ENCODE measurements around the gene DNAAF1. TPM values are rescaled to one million over a fixed set of nuclear protein-coding genes. Genes with fewer than 3 reads are reported as not detected.

The DNAAF1 gene
- total RNA-seq, 2 donors from 2014 or later, result 0.20 TPM; not detected in 1

DNA sequence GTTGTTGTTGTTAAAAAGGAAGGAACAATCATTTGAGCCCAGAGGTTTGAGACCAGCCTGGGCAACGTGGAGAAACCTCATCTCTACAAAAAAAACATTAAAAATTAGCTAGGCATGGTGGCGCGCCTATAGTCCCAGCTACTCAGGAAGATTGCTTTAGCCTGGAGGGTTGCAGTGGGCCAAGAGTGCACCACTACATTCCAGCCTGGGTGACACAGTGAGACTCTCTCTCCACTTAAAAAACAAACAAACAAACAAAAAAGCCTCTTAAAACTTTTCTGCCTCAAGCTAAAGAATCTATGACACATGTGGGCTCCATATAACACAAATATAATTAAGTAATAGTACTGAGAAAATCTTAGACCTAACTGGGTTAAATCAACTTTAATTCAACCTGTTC, 40.9 kb upstream of the DNAAF1 start:
- Histone ChIP-seq H3K4me3 (no peak overlapping the region), H3K4me1 (peaks cover 5% of the 10 kb centered on the region), H3K9me3 (no peaks in the 10 kb centered on the region), H3K27me3 (no peaks in the 10 kb centered on the region), H3K27ac (no peak overlapping the region), H3K9ac (ENCODE audit: low read depth in 2 of 2, low read length in 2 of 2) (no peak overlapping the region), H3K36me3 (peaks cover 4% of the 10 kb centered on the region)
- DNase-seq, result no peak
- intact Hi-C loops (cut with DNase I), result no loop called here
- TF ChIP-seq, protein P1, sequence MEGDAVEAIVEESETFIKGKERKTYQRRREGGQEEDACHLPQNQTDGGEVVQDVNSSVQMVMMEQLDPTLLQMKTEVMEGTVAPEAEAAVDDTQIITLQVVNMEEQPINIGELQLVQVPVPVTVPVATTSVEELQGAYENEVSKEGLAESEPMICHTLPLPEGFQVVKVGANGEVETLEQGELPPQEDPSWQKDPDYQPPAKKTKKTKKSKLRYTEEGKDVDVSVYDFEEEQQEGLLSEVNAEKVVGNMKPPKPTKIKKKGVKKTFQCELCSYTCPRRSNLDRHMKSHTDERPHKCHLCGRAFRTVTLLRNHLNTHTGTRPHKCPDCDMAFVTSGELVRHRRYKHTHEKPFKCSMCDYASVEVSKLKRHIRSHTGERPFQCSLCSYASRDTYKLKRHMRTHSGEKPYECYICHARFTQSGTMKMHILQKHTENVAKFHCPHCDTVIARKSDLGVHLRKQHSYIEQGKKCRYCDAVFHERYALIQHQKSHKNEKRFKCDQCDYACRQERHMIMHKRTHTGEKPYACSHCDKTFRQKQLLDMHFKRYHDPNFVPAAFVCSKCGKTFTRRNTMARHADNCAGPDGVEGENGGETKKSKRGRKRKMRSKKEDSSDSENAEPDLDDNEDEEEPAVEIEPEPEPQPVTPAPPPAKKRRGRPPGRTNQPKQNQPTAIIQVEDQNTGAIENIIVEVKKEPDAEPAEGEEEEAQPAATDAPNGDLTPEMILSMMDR (IDR thresholded peaks at IDR 0.05), result no peak

DNA sequence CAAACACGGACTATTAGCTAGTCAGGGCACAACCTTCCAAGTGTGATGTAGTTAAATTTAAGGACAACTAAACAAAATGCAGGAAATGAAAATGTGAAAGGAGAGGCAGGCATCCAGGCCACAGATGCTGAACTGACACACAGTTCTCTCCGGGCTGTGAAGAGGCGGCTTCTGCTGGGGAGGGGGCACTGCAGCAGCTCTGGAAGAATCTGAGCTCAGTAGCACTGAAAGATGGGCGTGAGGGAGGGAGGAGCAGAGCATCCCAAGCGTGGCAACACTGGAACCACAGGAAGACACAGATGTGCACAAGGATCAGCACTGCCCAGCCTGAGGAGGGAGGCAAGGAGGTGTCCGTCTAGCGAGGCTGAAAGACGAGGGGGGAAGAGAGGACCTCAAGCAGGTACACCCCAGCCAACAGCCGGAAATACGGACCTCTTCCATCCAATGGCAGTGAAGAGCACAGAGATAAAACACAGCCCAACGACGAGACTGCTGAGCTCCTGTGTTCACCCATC, 39.8 kb upstream of the DNAAF1 start:
- Histone ChIP-seq H3K9ac (ENCODE audit: low read depth in 2 of 2, low read length in 2 of 2) (no peak overlapping the region), H3K27me3 (no peaks in the 10 kb centered on the region), H3K36me3 (no peaks in the 10 kb centered on the region), H3K4me3 (no peak overlapping the region), H3K9me3 (no peaks in the 10 kb centered on the region), H3K4me1 (peaks cover 5% of the 10 kb centered on the region), H3K27ac (no peak overlapping the region)
- no peak for DNase-seq
- TF ChIP-seq, protein P1 (IDR thresholded peaks at IDR 0.05), result no peak
- intact Hi-C loops (cut with DNase I), result no loop called here

DNA sequence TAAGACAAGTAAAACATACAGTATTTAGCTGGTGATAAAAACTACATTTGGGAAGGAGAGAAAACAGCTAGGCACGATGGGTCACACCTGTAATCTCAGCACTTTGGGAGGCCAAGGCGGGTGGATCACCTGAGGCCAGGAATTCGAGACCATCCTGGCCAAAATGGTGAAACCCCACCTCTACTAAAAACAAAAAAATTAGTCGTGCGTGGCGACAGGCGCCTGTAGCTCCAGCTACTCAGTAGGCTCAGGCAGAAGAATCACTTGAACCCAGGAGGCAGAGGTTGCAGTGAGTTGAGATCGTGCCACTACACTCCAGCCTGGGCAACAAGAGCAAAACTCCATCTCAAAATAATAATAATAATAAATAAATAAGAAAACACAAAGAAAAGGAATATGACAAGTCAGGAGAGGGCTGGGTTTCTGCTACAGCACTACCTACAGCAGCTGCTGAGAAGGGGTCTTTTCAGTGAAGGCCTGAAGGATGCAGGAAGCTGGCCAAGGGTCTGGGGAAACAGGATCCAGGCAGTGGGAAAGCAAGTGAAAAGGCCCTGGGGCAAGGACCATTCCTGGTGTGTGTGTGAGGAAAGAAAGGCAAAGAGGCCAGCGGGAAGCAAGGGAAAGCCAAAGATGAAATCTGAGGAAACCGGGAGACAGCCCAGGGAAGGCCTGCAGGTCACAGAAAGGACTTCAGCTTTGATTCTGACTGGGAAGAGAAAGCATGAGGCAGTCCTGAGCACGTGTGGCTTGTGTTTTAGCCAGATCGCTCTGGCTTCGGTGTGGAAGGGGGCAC, 39.0 kb upstream of the DNAAF1 start:
- no peak for DNase-seq
- TF ChIP-seq, protein P1 (IDR thresholded peaks at IDR 0.05), result no peak
- Histone ChIP-seq H3K27me3 (no peaks in the 10 kb centered on the region), H3K36me3 (no peaks in the 10 kb centered on the region), H3K4me1 (peaks cover 5% of the 10 kb centered on the region), H3K27ac (no peak overlapping the region), H3K9ac (ENCODE audit: low read depth in 2 of 2, low read length in 2 of 2) (no peak overlapping the region), H3K4me3 (no peak overlapping the region), H3K9me3 (no peaks in the 10 kb centered on the region)
- intact Hi-C loops (cut with DNase I), result no loop called here

DNA sequence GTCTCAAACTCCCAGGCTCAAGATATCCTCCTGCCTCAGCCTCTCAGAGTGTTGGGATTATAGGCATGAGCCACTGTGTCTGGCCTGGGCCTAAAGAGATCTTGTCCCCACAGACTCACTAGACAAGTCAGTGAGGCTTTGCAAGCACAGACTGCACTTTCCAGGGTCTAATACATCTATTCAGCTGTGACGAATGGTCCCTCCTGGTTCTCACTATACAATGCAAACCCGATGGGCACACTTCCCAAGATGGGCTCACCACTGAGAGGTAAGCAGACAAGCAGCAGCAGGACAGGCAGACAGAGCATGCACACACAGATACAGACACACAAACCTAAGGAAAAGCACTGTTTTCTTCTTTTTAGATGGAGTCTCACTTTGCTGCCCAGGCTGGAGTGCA, 37.2 kb upstream of the DNAAF1 start:
- peaks cover 5% of the 10 kb centered on the region for H3K4me1 ChIP-seq
- no peak overlapping the region for H3K27ac ChIP-seq
- H3K36me3 ChIP-seq, result no peaks in the 10 kb centered on the region
- H3K4me3 ChIP-seq, result no peak overlapping the region
- DNase-seq, result no peak
- H3K9ac ChIP-seq (ENCODE audit: low read depth in 2 of 2, low read length in 2 of 2), result no peak overlapping the region
- intact Hi-C loops (cut with DNase I), result no loop called here
- no peaks in the 10 kb centered on the region for H3K9me3 ChIP-seq
- TF ChIP-seq, protein P1 (IDR thresholded peaks at IDR 0.05), result no peak
- H3K27me3 ChIP-seq, result no peaks in the 10 kb centered on the region

DNA sequence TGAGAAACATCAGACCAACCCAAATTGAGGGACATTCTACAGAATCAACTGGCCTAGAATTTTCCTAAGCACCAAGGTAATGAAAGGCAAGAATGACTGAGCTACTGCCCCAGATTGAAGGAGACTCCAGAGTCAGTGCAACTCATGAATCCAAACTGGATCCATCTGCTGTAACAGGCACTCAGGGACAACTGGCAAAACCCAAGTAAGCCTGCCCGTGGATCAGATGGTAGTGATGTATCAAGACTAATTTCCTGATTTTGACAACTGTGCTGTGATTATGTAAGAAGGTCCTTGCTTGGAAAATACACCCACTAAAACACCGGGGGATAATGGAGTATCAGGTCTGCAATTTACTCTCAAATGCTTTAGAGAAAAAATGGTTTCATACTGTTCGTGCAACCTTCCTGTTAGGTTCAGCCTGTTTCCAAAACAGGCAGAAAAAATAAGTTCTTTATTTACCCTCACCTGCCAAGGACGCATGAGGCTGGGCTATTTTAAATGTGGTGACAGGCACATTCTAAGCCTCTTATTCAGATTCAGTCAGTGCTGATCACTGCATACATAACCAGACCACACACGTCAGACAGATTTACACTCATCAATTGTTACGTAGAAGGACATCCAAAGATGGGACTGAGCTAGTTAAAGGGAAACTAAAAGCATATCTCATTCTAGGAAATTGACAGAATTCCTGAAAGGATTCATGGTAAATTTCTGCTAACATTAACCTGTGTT, 35.3 kb upstream of the DNAAF1 start:
- Histone ChIP-seq H3K9me3 (no peaks in the 10 kb centered on the region), H3K4me3 (no peak overlapping the region), H3K27ac (no peak overlapping the region), H3K36me3 (no peaks in the 10 kb centered on the region), H3K4me1 (no peaks in the 10 kb centered on the region), H3K27me3 (no peaks in the 10 kb centered on the region), H3K9ac (ENCODE audit: low read depth in 2 of 2, low read length in 2 of 2) (no peak overlapping the region)
- intact Hi-C loops (cut with DNase I), result no loop called here
- TF ChIP-seq, protein P1 (IDR thresholded peaks at IDR 0.05), result no peak
- no peak for DNase-seq

Measured in colonic mucosa (tissue), 4 donors.